NCI-H1694 treated with DMSO at 0.1 percent for 48 hours (cell line): ENCODE measurements around the gene GPX1.

ENCODE experiments used
- DNase-seq: peaks from one replicate; lab custom pipeline; 2025; lab: John Stamatoyannopoulos, UW

The GPX1 gene

GRCh38 chr3:49311283-49311682 is 46.9 kb downstream of the GPX1 start:
- DNase-seq: no peak

- no peak for DNase-seq
Observed at GRCh38 chr3:49310677-49311076, 47.5 kb downstream of the GPX1 start.
